ENCODE results near the gene SORCS1. TPM values are rescaled to one million over a fixed set of nuclear protein-coding genes. Genes with fewer than 3 reads are reported as not detected.

The SORCS1 gene
- total and polyA plus RNA-seq, 4 experiments from 2014 or later, result not detected

GRCh38 chr10:106720683-106721082 lies 443.8 kb downstream of the SORCS1 start:
- H3K4me1 Mint-ChIP-seq, result no peaks in the 10 kb centered on the region
- intact Hi-C loops (cut with micrococcal nuclease), result no loop called here
- Histone ChIP-seq H3K36me3 (ENCODE audit: insufficient read depth, low read length) (no peaks in the 10 kb centered on the region), H3K4me1 (ENCODE audit: insufficient read depth, low read length) (no peaks in the 10 kb centered on the region), H3K4me3 (ENCODE audit: low read length in 2 of 2) (no peak overlapping the region), H3K9me3 (ENCODE audit: control insufficient read depth in 1 of 2, low read length in 2 of 2) (no peaks in the 10 kb centered on the region), H3K27me3 (ENCODE audit: insufficient read depth, low read length) (no peaks in the 10 kb centered on the region), H3K27ac (ENCODE audit: low read depth, low read length) (no peak overlapping the region)
- ChIA-PET CTCF (ENCODE audit: partially characterized antibody) (no interaction called here), POLR2A (ENCODE audit: partially characterized antibody) (no interaction called here)
- H3K36me3 Mint-ChIP-seq, result no peaks in the 10 kb centered on the region
- H3K27ac Mint-ChIP-seq, result no peak overlapping the region
- peaks cover 0 to 11% (median 4%) of the 10 kb centered on the region in 8 donors for H3K9me3 Mint-ChIP-seq
- no peak overlapping the region for H3K4me3 Mint-ChIP-seq
- no peak for DNase-seq
- no peaks in the 10 kb centered on the region for H3K27me3 Mint-ChIP-seq

DNA sequence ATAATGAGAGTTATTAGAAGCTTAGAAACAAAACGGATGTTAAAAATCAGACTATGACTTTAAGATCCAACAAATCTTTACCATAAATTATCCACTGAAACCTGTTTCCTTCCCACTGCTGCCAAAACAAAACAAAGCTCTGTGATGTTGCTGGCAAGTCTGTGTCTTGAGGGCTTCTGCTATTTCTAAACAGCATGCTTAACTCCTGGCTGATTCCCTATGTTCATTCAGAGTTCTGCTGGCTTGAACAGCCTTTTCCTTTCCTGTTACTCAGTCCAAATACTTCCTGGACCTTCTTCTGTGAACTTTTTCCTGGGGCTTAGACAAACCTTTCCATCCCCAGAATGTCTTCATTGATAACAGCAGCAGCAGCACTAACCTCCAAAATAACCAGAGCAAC lies 448.1 kb downstream of the SORCS1 start:
- CTCF ChIA-PET (ENCODE audit: partially characterized antibody), result no interaction called here
- H3K36me3 Mint-ChIP-seq, result no peaks in the 10 kb centered on the region
- no peaks in the 10 kb centered on the region for H3K4me1 Mint-ChIP-seq
- H3K4me3 ChIP-seq (ENCODE audit: low read length in 2 of 2), result no peak overlapping the region
- DNase-seq, result no peak
- no peak overlapping the region for H3K27ac ChIP-seq (ENCODE audit: low read depth, low read length)
- H3K27ac Mint-ChIP-seq, result no peak overlapping the region
- POLR2A ChIA-PET (ENCODE audit: partially characterized antibody), result no interaction called here
- intact Hi-C loops (cut with micrococcal nuclease), result no loop called here
- H3K27me3 ChIP-seq (ENCODE audit: insufficient read depth, low read length), result no peaks in the 10 kb centered on the region
- peaks cover 0 to 11% (median 5%) of the 10 kb centered on the region in 8 donors for H3K9me3 Mint-ChIP-seq
- H3K4me1 ChIP-seq (ENCODE audit: insufficient read depth, low read length), result no peaks in the 10 kb centered on the region
- H3K36me3 ChIP-seq (ENCODE audit: insufficient read depth, low read length), result no peaks in the 10 kb centered on the region
- no peak overlapping the region for H3K4me3 Mint-ChIP-seq
- no peaks in the 10 kb centered on the region for H3K9me3 ChIP-seq (ENCODE audit: control insufficient read depth in 1 of 2, low read length in 2 of 2)
- H3K27me3 Mint-ChIP-seq, result no peaks in the 10 kb centered on the region

DNA sequence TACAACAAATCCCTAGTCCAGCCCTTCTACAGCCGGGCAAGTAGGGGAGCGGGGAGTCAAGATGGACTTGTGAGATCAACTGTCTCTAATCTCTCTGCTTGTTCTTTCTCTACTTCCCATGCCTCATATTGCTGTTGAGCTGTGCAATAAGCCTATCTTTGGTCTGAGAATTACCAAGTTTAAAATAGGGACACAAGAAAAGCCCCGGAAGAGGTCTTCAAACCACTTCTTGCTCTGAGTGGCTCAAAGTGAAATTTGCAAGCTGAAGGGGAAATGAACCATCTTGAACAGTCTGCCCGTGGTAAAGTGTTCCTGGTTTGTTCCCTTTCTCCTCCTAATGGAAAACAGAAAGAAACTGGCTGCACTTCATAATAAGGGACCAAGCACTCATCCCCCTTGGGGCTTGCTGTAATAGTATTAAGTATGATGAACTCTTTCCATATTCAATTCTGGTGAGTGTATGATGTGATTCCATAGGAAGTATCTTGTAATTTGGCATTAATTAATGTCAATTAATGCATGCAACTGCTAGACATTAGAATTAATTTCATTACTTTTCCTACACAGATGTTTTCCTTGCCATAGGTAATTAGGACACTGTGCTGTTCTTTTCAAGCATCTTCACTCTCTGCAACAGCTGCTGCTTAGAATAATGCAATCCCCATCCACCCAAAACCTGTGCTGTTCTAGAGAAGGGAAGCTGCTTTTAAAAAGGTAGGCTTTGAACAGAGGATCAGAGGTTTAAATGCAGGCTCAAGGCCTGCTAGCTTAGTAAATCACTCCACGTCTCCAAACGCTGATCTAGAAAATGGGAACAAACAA lies 449.6 kb downstream of the SORCS1 start:
- Mint-ChIP-seq H3K4me1 (no peaks in the 10 kb centered on the region), H3K27ac (no peak overlapping the region), H3K4me3 (no peak overlapping the region), H3K27me3 (peaks cover 0 to 3% of the 10 kb centered on the region in 2 donors), H3K9me3 (peaks cover 0 to 13% (median 5%) of the 10 kb centered on the region in 8 donors), H3K36me3 (no peaks in the 10 kb centered on the region)
- Histone ChIP-seq H3K27me3 (ENCODE audit: insufficient read depth, low read length) (no peaks in the 10 kb centered on the region), H3K4me1 (ENCODE audit: insufficient read depth, low read length) (no peaks in the 10 kb centered on the region), H3K4me3 (ENCODE audit: low read length in 2 of 2) (no peak overlapping the region), H3K9me3 (ENCODE audit: control insufficient read depth in 1 of 2, low read length in 2 of 2) (no peaks in the 10 kb centered on the region), H3K36me3 (ENCODE audit: insufficient read depth, low read length) (no peaks in the 10 kb centered on the region), H3K27ac (ENCODE audit: low read depth, low read length) (no peak overlapping the region)
- CTCF ChIA-PET (ENCODE audit: partially characterized antibody), result interaction anchor here (1.2 kb wide), 1 partner anchor 9 kb away, joined by 3 read pairs; no protein-coding TSS in a partner anchor
- POLR2A ChIA-PET (ENCODE audit: partially characterized antibody), result no interaction called here
- no peak for DNase-seq
- intact Hi-C loops (cut with micrococcal nuclease), result no loop called here

GRCh38 chr10:106713846-106714245 lies 450.7 kb downstream of the SORCS1 start:
- H3K9me3 ChIP-seq (ENCODE audit: control insufficient read depth in 1 of 2, low read length in 2 of 2), result no peaks in the 10 kb centered on the region
- POLR2A ChIA-PET (ENCODE audit: partially characterized antibody), result no interaction called here

GRCh38 chr10:106712988-106713387 lies 451.5 kb downstream of the SORCS1 start:
- Mint-ChIP-seq H3K36me3 (no peaks in the 10 kb centered on the region), H3K27me3 (peaks cover 0 to 3% of the 10 kb centered on the region in 2 donors), H3K4me1 (no peaks in the 10 kb centered on the region), H3K27ac (no peak overlapping the region), H3K4me3 (no peak overlapping the region), H3K9me3 (peaks cover 0 to 8% (median 3%) of the 10 kb centered on the region in 8 donors)
- ChIA-PET POLR2A (ENCODE audit: partially characterized antibody) (no interaction called here), CTCF (ENCODE audit: partially characterized antibody) (no interaction called here)
- H3K4me1 ChIP-seq (ENCODE audit: insufficient read depth, low read length), result no peaks in the 10 kb centered on the region
- no peaks in the 10 kb centered on the region for H3K9me3 ChIP-seq (ENCODE audit: control insufficient read depth in 1 of 2, low read length in 2 of 2)
- no peak overlapping the region for H3K27ac ChIP-seq (ENCODE audit: low read depth, low read length)
- H3K36me3 ChIP-seq (ENCODE audit: insufficient read depth, low read length), result no peaks in the 10 kb centered on the region
- H3K27me3 ChIP-seq (ENCODE audit: insufficient read depth, low read length), result no peaks in the 10 kb centered on the region
- no peak for DNase-seq
- H3K4me3 ChIP-seq (ENCODE audit: low read length in 2 of 2), result no peak overlapping the region
- intact Hi-C loops (cut with micrococcal nuclease), result no loop called here

More at GRCh38 chr10:106713846-106714245, 450.7 kb downstream of the SORCS1 start:
- H3K27me3 Mint-ChIP-seq, result peaks cover 0 to 3% of the 10 kb centered on the region in 2 donors
- no peak overlapping the region for H3K27ac Mint-ChIP-seq
- H3K9me3 Mint-ChIP-seq, result peaks cover 0 to 10% (median 3%) of the 10 kb centered on the region in 8 donors
- intact Hi-C loops (cut with micrococcal nuclease), result no loop called here
- H3K36me3 ChIP-seq (ENCODE audit: insufficient read depth, low read length), result no peaks in the 10 kb centered on the region
- H3K36me3 Mint-ChIP-seq, result no peaks in the 10 kb centered on the region
- H3K4me3 ChIP-seq (ENCODE audit: low read length in 2 of 2), result no peak overlapping the region
- no peak for DNase-seq
- no peak overlapping the region for H3K27ac ChIP-seq (ENCODE audit: low read depth, low read length)
- H3K4me3 Mint-ChIP-seq, result no peak overlapping the region
- no peaks in the 10 kb centered on the region for H3K4me1 ChIP-seq (ENCODE audit: insufficient read depth, low read length)
- no peaks in the 10 kb centered on the region for H3K27me3 ChIP-seq (ENCODE audit: insufficient read depth, low read length)
- H3K4me1 Mint-ChIP-seq, result no peaks in the 10 kb centered on the region
- CTCF ChIA-PET (ENCODE audit: partially characterized antibody), result no interaction called here

DNA sequence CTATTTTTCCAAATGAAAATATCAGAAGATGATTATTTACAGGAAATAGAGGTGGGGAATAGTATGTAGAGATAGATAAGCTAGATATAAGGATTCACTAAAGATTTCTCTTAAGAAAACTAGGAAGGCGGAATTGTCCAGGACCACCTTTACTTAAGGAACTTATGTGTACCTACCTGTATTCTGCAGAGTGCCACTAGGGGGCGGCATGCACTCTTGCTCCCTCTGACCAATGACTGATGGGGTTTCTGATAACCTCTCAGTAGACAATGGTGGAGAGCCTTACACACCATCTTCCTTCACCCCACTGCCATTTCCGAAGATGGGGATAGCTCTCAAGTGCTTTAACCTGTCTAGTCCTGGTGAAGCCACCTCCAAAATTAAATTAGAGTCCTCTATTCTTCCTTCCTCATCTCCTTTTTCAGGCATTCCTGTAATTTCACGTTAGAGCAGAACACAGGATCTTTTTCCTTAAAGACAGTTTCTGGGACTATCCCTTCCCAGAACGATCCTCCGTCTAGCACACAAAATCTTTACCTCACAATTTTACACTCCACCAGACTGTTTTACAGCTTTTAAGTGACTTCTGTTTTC lies 453.1 kb downstream of the SORCS1 start:
- POLR2A ChIA-PET (ENCODE audit: partially characterized antibody), result no interaction called here
- no peak for DNase-seq
- H3K4me3 ChIP-seq (ENCODE audit: low read length in 2 of 2), result no peak overlapping the region

DNA sequence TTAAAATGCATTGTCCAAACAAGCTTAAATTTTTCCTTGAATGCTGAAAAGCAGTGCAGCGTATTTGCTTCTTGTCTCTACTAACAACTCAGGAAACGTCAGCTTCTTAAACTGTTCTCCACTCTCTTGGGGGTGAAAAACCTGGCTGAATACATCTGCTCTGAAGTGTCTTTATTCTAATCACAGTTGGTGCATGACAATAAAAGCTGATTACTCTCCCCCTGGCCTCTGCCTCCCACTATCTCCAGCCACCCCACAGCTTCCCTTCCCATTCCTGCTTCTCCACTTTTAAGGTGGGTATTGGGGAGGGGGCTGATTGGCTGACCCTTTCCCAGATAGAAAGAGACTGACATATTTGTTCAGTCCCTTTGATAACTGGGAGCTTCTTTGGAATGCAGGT lies 456.0 kb downstream of the SORCS1 start:
- CTCF ChIA-PET (ENCODE audit: partially characterized antibody), result no interaction called here
- peaks cover 0 to 3% of the 10 kb centered on the region in 2 donors for H3K27me3 Mint-ChIP-seq
- no peaks in the 10 kb centered on the region for H3K36me3 ChIP-seq (ENCODE audit: insufficient read depth, low read length)
- DNase-seq, result no peak
- no peak overlapping the region for H3K4me3 ChIP-seq (ENCODE audit: low read length in 2 of 2)
- H3K27ac Mint-ChIP-seq, result no peak overlapping the region
- peaks cover 0 to 5% (median 1%) of the 10 kb centered on the region in 8 donors for H3K9me3 Mint-ChIP-seq
- POLR2A ChIA-PET (ENCODE audit: partially characterized antibody), result no interaction called here
- H3K9me3 ChIP-seq (ENCODE audit: control insufficient read depth in 1 of 2, low read length in 2 of 2), result no peaks in the 10 kb centered on the region
- H3K27me3 ChIP-seq (ENCODE audit: insufficient read depth, low read length), result no peaks in the 10 kb centered on the region
- H3K4me3 Mint-ChIP-seq, result no peak overlapping the region
- H3K4me1 ChIP-seq (ENCODE audit: insufficient read depth, low read length), result no peaks in the 10 kb centered on the region
- intact Hi-C loops (cut with micrococcal nuclease), result no loop called here
- H3K4me1 Mint-ChIP-seq, result no peaks in the 10 kb centered on the region
- H3K36me3 Mint-ChIP-seq, result no peaks in the 10 kb centered on the region
- no peak overlapping the region for H3K27ac ChIP-seq (ENCODE audit: low read depth, low read length)

More for the DNA sequence above, 453.1 kb downstream of the SORCS1 start:
- Histone ChIP-seq H3K36me3 (ENCODE audit: insufficient read depth, low read length) (no peaks in the 10 kb centered on the region), H3K9me3 (ENCODE audit: control insufficient read depth in 1 of 2, low read length in 2 of 2) (no peaks in the 10 kb centered on the region), H3K4me1 (ENCODE audit: insufficient read depth, low read length) (no peaks in the 10 kb centered on the region), H3K27me3 (ENCODE audit: insufficient read depth, low read length) (no peaks in the 10 kb centered on the region), H3K27ac (ENCODE audit: low read depth, low read length) (no peak overlapping the region)
- Mint-ChIP-seq H3K9me3 (peaks cover 0 to 5% (median 1%) of the 10 kb centered on the region in 8 donors), H3K4me1 (no peaks in the 10 kb centered on the region), H3K36me3 (no peaks in the 10 kb centered on the region), H3K27me3 (peaks cover 0 to 3% of the 10 kb centered on the region in 2 donors), H3K27ac (no peak overlapping the region), H3K4me3 (no peak overlapping the region)
- intact Hi-C loops (cut with micrococcal nuclease), result no loop called here
- CTCF ChIA-PET (ENCODE audit: partially characterized antibody), result no interaction called here
